ENCODE measurements around the gene DIDO1.
"Not testable (repeated sequence)": the region's sequence is repeated elsewhere in the genome, so short reads cannot be mapped to it uniquely, and the experiment has no call there.

The DIDO1 gene

GRCh38 chr20:62852196-62852595, 74.1 kb downstream of the DIDO1 start:
- no peak for TF ChIP-seq CTCF (IDR thresholded peaks at IDR 0.05)
- no peak for TF ChIP-seq ZFX (IDR thresholded peaks at IDR 0.05; ENCODE audit: borderline replicate concordance)
- H3K27ac ChIP-seq: no peak overlapping the region

- no peak overlapping the region for H3K27ac ChIP-seq
- TF ChIP-seq CTCF (IDR thresholded peaks at IDR 0.05) (no peak), ZFX (IDR thresholded peaks at IDR 0.05; ENCODE audit: borderline replicate concordance) (no peak)
Measured at GRCh38 chr20:62850333-62850974, 75.9 kb downstream of the DIDO1 start.

GRCh38 chr20:62849431-62849830, 76.9 kb downstream of the DIDO1 start:
- no peak for TF ChIP-seq ZFX (IDR thresholded peaks at IDR 0.05; ENCODE audit: borderline replicate concordance)
- no peak for TF ChIP-seq CTCF (IDR thresholded peaks at IDR 0.05)
- H3K27ac ChIP-seq: no peak overlapping the region

- not testable (repeated sequence) for H3K27ac ChIP-seq
Measured at GRCh38 chr20:62848917-62849316, 77.4 kb downstream of the DIDO1 start.

GRCh38 chr20:62846166-62846890, 80.0 kb downstream of the DIDO1 start:
- H3K27ac ChIP-seq: no peak overlapping the region
- no peak for TF ChIP-seq CTCF (IDR thresholded peaks at IDR 0.05)
- TF ChIP-seq ZFX (IDR thresholded peaks at IDR 0.05; ENCODE audit: borderline replicate concordance): no peak

- H3K27ac ChIP-seq: no peak overlapping the region
- TF ChIP-seq ZFX (IDR thresholded peaks at IDR 0.05; ENCODE audit: borderline replicate concordance) (no peak), CTCF (IDR thresholded peaks at IDR 0.05) (no peak)
Measured at GRCh38 chr20:62845416-62846160, 80.7 kb downstream of the DIDO1 start.

- TF ChIP-seq ZFX (IDR thresholded peaks at IDR 0.05; ENCODE audit: borderline replicate concordance): no peak
- H3K27ac ChIP-seq: no peak overlapping the region
Measured at GRCh38 chr20:62844182-62844581, 82.1 kb downstream of the DIDO1 start.

GRCh38 chr20:62843656-62844055, 82.6 kb downstream of the DIDO1 start:
- TF ChIP-seq CTCF (IDR thresholded peaks at IDR 0.05) (no peak), ZFX (IDR thresholded peaks at IDR 0.05; ENCODE audit: borderline replicate concordance) (no peak)
- H3K27ac ChIP-seq: no peak overlapping the region
